NCI-H1436 (cell line): ENCODE data around the gene PTPRZ1.

Experiments used
- DNase-seq: peaks from one replicate; lab custom pipeline; 2025; lab: John Stamatoyannopoulos, UW

Gene PTPRZ1

DNA sequence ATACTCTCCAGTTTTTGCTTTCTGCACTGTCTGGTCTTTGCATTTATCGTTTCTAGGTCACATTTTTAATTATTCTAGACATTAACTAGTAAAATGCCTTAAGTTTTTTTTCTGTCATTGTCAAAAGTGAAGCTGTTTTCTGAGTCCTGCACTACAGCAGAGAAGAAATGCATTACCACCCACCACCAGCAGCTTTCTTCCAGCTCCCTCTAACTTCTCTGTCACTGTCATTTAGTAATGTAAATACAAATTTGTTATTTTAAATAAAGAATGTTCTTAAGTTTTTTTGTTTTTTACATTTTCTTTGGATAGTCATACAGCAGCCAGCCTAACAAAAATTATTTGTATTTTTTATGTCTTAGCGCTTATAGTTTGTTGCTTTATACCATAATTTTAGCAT lies 18.8 kb downstream of the PTPRZ1 start:
- DNase-seq: no peak

GRCh38 chr7:121901026-121901425 lies 28.1 kb downstream of the PTPRZ1 start:
- no peak for DNase-seq

- no peak for DNase-seq
These were observed 31.2 kb downstream of the PTPRZ1 start for GRCh38 chr7:121904120-121904519.

GRCh38 chr7:121908042-121908441 lies 35.1 kb downstream of the PTPRZ1 start:
- DNase-seq: no peak

DNA sequence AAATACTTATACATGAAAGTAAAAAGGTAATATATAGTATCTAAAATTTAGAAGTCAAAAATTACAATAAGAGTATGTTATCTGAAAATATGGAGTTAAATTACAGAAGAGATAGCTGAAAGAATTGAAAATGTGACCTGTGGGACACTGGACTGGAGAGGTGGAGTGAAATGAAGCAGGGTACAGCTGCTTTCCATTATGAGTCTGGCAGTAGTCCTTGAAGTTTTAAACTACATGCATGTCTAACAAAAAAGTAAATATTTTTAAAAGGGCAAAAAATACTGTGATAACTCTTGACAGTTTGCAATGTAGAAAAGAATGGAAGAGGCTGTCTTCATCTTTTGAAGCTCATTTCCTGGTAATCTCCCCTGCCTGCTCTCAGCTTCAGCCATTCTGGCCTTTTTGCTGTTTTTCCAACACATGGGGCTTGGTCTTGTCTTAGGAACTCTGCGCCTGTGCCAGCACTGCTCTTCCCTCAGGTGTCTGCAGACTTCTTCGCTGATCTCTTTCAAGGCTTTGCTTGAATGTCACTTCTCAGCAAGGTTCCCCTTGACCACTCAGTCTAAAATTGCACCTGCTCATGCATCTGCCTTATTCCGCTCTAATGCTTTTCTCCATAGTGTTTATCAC lies 36.9 kb downstream of the PTPRZ1 start:
- no peak for DNase-seq

DNA sequence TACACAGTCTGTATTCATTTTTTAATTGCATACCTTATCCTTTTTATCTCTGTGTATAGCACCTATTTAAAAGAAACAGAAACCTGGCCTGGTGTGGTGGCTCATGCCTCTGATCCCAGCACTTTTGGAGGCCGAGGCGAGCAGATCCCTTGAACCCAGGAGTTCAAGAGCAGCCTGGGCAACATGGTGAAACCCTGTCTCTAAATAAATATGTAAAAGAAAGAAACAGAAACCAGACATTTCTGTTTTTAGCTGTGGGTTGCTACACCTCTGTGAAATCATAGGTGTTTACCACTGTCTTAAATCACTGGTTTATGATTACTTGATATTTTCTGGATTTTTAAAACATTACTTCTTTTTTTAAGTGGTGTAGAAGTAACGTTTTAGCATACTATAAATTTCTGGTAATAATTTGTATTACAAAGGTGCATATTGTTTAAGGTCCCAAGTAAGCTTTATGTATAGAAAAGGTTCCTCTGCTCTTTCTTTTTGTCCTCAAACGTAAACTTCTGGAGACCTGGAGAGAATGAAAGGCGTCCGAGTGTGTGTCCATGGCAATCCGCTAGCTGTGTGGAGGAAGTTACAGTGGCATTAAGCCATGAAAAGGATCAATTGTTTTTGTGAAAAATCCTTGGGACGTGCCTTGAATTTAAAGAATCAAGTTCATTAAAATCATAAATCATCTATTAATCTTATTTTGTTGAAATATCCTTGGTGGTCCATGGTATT lies 41.1 kb downstream of the PTPRZ1 start:
- no peak for DNase-seq

DNA sequence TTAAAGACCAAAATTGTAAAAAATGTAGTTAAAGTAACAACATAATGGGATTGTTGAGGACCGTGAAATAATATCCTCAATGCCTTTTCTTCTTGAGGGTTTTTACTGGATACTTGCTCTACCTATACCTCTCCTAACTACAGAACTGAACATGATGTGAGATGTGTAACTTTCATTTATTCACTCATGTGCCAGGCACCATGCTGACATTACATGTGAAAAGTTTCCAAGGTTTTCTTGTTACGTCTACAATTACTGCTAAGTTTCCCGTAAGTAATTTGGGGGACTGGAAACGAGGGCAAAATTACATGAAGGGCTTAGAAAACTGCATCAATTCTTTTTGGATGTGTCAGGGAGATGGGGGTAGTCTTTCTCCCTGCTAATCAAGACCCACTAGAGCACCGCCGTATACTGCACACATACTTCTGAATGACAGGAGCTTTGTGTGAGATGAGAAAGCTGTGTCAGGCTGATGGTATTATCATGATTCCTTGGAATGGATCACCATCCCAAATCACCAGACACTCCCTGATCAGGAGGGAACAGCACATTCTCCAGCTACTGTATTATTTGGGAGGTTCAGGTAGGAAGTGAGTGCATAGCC lies 41.8 kb downstream of the PTPRZ1 start:
- DNase-seq: no peak

GRCh38 chr7:121916211-121916610 lies 43.2 kb downstream of the PTPRZ1 start:
- DNase-seq: no peak

- DNase-seq: no peak
These were observed 47.0 kb downstream of the PTPRZ1 start for GRCh38 chr7:121919986-121920385.

DNA sequence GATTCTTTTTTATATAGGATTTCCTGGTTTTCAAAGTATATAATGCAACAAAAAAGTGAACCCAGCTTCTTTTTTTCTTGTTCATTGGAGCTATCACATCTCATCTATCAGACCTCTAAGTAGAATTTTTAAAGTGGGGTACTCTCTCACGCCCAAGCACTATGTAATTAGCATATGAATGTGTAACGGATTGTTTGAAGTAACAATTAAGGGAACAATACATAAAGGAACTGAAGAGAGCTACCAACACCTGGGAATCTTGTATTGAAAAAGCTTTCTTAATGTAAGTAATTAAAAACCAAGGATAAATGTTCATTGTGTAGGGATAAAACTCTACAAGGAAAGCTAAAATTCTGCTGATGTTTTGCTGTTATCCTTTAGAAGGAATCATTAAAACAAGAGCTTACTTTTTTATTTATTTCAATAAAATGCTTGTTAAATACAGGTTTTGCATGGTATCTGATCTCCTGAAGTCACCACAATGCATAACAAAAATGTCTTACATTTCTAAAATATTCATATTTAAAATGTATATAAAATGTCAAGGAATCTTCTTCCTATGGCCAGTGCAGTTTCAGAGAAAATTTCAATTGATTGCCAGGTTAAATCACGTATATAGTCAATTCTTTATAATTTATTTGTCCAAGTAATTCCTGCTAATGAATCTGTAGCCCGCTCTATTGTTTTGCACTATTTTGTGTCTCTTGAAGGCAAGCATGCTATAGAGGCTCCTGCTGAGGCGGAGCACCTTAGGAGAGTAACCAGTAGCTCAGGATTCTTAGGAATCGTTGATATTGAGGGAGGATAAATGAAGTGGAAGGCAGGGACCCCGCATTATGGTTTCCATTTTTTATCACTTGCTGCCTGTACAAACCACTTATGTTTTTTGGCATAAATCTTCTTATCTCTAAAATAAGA lies 51.6 kb downstream of the PTPRZ1 start:
- peak; percentile 30 for DNase-seq

DNA sequence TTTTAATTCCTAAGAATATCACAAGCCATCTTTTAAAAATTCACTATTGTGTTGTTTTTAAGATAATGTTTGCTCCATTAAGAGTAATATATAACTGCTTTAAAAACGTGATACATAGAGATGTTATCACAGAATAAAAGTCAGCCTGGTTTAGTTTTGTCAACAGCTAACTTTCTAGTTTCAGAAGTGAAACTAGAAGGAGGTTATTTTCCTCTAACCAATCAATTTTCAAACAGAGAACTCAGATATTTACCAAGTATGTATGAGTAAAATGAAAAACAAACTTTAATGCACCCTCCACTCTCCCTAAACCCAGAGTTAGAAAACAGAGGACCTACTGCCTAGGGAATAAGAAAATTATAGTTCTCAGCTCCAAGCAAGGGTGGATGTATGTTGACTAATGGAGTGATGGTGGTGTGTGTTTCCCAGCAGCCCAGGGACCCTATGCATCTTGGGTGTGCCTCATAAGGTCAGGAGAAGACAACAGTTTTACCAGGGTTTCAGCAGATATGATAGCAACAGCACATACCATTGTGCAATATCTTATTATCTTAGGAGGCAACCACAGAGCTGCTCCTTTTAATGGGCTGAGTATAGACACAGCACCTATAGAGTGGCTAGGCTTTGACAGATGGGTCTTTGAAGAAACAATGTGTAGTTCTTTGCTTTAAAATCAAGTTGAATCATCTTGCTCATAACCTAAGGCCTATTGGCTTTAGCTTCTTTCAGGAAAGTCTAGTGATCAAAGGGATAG lies 58.4 kb downstream of the PTPRZ1 start:
- no peak for DNase-seq

DNA sequence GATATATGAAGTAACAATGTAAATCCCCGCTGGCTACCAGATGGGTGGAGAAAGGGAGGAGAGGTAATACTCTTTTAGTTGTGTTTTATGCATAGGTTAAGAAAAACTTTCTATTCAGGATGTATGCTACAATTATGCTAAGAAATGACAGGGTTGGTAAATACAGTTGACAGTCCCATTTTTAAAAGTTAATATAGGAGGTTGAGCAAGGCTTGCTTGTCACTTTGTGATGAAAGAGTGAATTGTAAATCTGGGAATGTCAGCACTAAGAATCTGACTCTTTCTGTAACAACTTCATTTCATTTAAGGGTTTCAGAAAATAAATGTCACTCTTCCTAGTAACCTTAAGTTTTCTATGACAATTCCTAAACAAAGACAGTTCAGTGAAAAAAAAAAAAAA lies 59.8 kb downstream of the PTPRZ1 start:
- DNase-seq: no peak

DNA sequence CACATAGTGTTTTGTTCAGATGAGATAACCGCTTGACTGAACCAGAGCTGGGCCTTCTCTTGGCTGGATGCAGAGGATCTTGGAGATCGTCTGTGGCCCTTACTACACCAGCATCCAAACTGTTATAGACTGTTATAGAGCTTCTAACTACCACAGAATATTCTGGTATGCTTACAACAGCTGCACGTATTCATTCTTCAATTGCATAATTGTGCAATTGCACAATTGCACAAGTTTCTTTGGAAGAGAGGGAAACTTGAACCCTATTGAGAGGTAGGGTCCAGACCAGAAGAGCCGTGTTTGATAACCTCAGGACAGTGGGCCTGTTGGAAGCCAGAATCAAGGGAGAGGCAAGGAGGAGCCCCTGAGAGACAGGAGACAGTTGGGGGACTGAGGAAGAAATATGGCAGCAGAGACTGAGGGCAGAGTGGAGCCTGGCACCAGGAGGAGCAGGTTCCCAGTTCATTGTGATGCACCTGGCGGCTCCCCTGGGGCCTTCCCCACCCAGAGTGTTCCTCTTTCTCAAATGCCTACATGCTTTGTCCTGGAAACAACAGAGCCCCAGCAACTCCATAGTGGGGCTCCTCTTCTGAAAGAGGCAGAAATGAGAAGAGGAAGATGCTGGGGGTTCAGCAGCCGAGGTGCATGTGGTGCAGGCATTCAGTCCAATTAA lies 64.1 kb downstream of the PTPRZ1 start:
- peak; percentile 46 for DNase-seq

DNA sequence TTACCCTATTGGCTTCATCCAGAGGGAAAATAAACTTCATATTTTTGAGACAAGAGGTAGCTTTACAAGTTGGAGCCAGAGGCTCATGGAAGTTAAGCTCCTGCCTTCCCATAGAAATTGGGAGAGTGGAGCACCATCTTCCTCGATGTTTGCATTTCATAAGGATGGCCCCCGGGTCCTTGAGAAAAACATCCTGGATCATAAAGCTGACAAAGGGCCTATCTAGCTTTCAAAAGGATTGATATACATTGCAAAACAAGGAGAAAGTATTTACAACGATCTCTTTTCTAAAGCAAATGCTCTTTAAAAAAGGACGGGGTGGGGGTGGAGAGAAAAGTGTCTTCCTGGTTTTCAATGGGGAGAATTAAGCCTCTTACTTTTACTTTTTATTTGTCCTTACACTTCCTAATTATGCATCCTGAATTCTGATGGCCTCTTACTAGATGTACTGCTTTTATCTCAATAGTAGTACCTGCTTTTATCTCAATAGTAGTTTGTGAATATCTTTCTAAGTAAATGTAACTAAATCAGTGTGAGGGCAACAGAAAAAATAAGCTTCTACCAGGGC lies 65.6 kb downstream of the PTPRZ1 start:
- DNase-seq: no peak

- DNase-seq: no peak
These were observed 68.0 kb downstream of the PTPRZ1 start for GRCh38 chr7:121940918-121941317.

- DNase-seq: no peak
These were observed 68.9 kb downstream of the PTPRZ1 start for GRCh38 chr7:121941830-121942229.

- DNase-seq: no peak
These were observed 72.1 kb downstream of the PTPRZ1 start for GRCh38 chr7:121945066-121945465.

GRCh38 chr7:121945480-121946236 lies 72.7 kb downstream of the PTPRZ1 start:
- DNase-seq: no peak

DNA sequence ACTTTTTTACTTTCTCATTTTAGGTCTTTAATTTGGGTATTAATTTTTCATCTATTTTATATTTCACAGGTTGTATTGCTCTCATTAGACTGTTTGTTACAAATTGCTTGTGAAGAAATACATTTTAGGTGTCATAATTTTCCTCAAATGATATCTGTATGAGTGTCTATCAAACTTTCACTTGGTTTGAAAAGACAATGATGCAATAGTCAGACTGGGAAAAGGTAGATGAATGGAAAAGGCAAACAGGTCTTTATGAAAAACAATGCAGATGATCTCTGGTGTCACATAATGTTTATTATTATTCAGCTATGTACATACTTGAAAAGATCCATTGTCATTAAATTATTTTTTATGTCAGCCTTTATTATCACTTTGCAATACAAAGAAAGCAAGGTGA lies 80.2 kb downstream of the PTPRZ1 start:
- DNase-seq: no peak

DNA sequence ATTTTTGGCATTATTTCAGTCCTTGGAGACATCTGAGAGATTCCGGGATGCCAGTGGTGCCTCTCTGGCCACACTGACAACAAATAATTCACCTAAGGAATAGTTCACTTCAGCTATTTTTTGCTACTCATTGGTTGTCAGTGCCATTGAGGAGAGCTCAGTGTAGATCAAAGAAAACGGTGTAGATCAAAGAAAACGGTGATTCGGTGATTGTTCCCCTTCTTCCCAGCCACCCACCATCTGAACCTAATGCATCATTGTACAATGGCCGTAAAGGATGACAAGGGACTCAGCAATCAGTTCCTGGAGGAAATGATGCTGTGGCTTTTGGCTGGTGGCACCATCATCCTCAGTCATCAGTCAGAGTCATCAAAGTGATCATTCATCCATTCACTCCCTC lies 80.6 kb downstream of the PTPRZ1 start:
- DNase-seq: no peak
